Measurements from ENCODE around the gene SSTR5.

DNA sequence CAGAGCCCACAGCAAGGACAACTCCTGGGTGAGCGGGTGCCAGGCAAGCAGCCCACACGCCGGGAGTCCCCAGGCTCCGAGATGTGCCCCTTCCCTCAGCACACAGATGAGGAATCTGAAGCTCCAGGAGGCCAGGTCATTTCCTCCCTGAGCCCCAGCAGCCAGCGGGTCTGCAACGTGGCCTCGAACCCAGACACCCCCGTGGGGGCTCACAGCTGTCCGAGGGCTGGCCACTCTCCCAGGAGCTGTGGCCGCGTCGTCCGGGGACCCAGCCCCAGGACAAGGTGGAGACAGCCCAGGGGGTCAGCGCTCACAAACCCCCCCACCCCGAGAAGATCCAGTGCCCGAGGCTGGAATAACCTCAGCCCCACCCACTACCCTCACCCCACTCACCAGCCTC, 40.9 kb downstream of the SSTR5 start:
- no peak for TF ChIP-seq JUND (IDR thresholded peaks at IDR 0.05)
- TF ChIP-seq, protein P1, sequence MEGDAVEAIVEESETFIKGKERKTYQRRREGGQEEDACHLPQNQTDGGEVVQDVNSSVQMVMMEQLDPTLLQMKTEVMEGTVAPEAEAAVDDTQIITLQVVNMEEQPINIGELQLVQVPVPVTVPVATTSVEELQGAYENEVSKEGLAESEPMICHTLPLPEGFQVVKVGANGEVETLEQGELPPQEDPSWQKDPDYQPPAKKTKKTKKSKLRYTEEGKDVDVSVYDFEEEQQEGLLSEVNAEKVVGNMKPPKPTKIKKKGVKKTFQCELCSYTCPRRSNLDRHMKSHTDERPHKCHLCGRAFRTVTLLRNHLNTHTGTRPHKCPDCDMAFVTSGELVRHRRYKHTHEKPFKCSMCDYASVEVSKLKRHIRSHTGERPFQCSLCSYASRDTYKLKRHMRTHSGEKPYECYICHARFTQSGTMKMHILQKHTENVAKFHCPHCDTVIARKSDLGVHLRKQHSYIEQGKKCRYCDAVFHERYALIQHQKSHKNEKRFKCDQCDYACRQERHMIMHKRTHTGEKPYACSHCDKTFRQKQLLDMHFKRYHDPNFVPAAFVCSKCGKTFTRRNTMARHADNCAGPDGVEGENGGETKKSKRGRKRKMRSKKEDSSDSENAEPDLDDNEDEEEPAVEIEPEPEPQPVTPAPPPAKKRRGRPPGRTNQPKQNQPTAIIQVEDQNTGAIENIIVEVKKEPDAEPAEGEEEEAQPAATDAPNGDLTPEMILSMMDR (IDR thresholded peaks at IDR 0.05; ENCODE audit: low read depth, low read length, missing input control), result no peak
- no peak for TF ChIP-seq GABPA (IDR thresholded peaks at IDR 0.05 in 1 of 2, conservative IDR thresholded peaks at IDR 0.05 in 1 of 2)
- TF ChIP-seq, protein P2, sequence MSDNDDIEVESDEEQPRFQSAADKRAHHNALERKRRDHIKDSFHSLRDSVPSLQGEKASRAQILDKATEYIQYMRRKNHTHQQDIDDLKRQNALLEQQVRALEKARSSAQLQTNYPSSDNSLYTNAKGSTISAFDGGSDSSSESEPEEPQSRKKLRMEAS (IDR thresholded peaks at IDR 0.05), result no peak
- TF ChIP-seq RAD21 (IDR thresholded peaks at IDR 0.05), result no peak
- TF ChIP-seq FOXA1 (IDR thresholded peaks at IDR 0.05), result no peak
- no peak for TF ChIP-seq YY1 (IDR thresholded peaks at IDR 0.05)
- TF ChIP-seq SP1 (IDR thresholded peaks at IDR 0.05), result no peak
- TF ChIP-seq, protein P3, sequence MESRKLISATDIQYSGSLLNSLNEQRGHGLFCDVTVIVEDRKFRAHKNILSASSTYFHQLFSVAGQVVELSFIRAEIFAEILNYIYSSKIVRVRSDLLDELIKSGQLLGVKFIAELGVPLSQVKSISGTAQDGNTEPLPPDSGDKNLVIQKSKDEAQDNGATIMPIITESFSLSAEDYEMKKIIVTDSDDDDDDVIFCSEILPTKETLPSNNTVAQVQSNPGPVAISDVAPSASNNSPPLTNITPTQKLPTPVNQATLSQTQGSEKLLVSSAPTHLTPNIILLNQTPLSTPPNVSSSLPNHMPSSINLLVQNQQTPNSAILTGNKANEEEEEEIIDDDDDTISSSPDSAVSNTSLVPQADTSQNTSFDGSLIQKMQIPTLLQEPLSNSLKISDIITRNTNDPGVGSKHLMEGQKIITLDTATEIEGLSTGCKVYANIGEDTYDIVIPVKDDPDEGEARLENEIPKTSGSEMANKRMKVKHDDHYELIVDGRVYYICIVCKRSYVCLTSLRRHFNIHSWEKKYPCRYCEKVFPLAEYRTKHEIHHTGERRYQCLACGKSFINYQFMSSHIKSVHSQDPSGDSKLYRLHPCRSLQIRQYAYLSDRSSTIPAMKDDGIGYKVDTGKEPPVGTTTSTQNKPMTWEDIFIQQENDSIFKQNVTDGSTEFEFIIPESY (IDR thresholded peaks at IDR 0.05), result no peak
- TF ChIP-seq, protein P4, sequence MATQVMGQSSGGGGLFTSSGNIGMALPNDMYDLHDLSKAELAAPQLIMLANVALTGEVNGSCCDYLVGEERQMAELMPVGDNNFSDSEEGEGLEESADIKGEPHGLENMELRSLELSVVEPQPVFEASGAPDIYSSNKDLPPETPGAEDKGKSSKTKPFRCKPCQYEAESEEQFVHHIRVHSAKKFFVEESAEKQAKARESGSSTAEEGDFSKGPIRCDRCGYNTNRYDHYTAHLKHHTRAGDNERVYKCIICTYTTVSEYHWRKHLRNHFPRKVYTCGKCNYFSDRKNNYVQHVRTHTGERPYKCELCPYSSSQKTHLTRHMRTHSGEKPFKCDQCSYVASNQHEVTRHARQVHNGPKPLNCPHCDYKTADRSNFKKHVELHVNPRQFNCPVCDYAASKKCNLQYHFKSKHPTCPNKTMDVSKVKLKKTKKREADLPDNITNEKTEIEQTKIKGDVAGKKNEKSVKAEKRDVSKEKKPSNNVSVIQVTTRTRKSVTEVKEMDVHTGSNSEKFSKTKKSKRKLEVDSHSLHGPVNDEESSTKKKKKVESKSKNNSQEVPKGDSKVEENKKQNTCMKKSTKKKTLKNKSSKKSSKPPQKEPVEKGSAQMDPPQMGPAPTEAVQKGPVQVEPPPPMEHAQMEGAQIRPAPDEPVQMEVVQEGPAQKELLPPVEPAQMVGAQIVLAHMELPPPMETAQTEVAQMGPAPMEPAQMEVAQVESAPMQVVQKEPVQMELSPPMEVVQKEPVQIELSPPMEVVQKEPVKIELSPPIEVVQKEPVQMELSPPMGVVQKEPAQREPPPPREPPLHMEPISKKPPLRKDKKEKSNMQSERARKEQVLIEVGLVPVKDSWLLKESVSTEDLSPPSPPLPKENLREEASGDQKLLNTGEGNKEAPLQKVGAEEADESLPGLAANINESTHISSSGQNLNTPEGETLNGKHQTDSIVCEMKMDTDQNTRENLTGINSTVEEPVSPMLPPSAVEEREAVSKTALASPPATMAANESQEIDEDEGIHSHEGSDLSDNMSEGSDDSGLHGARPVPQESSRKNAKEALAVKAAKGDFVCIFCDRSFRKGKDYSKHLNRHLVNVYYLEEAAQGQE (IDR thresholded peaks at IDR 0.05), result no peak
- TF ChIP-seq RXRA (IDR thresholded peaks at IDR 0.05), result no peak

Data from liver (tissue), 3 donors.